ENCODE data around the gene KRTAP4-5.
A peak's percentile ranks its signal among the peaks of the same experiment; 100 is the strongest.

KRTAP4-5 gene

GRCh38 chr17:41178843-41179616, 29.4 kb upstream of the KRTAP4-5 start:
- no peak for TF ChIP-seq CTCF (conservative IDR thresholded peaks at IDR 0.05; ENCODE audit: low read depth, low read length)
- H3K4me3 ChIP-seq (ENCODE audit: low read depth, low read length) = no peak overlapping the region
- DNase-seq (ENCODE audit: low read depth) = no peak

- H3K4me3 ChIP-seq (ENCODE audit: low read depth, low read length) = no peak overlapping the region
- TF ChIP-seq CTCF (conservative IDR thresholded peaks at IDR 0.05; ENCODE audit: low read depth, low read length) = no peak
- no peak for DNase-seq (ENCODE audit: low read depth)
These were observed 28.7 kb upstream of the KRTAP4-5 start for GRCh38 chr17:41178341-41178740.

GRCh38 chr17:41177727-41178271, 28.2 kb upstream of the KRTAP4-5 start, which contains the start of gene KRTAP4-2:
TSS of gene KRTAP4-2 (minus strand) at chr17:41178221. CDS start at chr17:41178164, 57 bp downstream.
- H3K4me3 ChIP-seq (ENCODE audit: low read depth, low read length) = no peak within 1 kb of the TSS
- no peak for TF ChIP-seq CTCF (conservative IDR thresholded peaks at IDR 0.05; ENCODE audit: low read depth, low read length)
- DNase-seq (ENCODE audit: low read depth) = no peak

- TF ChIP-seq CTCF (conservative IDR thresholded peaks at IDR 0.05; ENCODE audit: low read depth, low read length) = no peak
- DNase-seq (ENCODE audit: low read depth) = no peak
- H3K4me3 ChIP-seq (ENCODE audit: low read depth, low read length) = no peak overlapping the region
These were observed 27.2 kb upstream of the KRTAP4-5 start for GRCh38 chr17:41176744-41177387.

GRCh38 chr17:41171886-41172285, 22.3 kb upstream of the KRTAP4-5 start:
- no peak for TF ChIP-seq CTCF (conservative IDR thresholded peaks at IDR 0.05; ENCODE audit: low read depth, low read length)
- DNase-seq (ENCODE audit: low read depth) = no peak
- no peak overlapping the region for H3K4me3 ChIP-seq (ENCODE audit: low read depth, low read length)

GRCh38 chr17:41168121-41168520, 18.5 kb upstream of the KRTAP4-5 start, which contains the start of gene KRTAP4-3:
TSS of gene KRTAP4-3 (minus strand) at chr17:41168221. CDS start at chr17:41168172, 49 bp downstream.
- DNase-seq (ENCODE audit: low read depth) = peak; percentile 18
- TF ChIP-seq CTCF (conservative IDR thresholded peaks at IDR 0.05; ENCODE audit: low read depth, low read length) = no peak
- H3K4me3 ChIP-seq (ENCODE audit: low read depth, low read length) = no peak within 1 kb of the TSS

Data from choroid plexus epithelial cell (primary cell).